IMR-90 (cell line): ENCODE results near the gene SUGT1. TPM values are rescaled to one million over a fixed set of nuclear protein-coding genes. Genes with fewer than 3 reads are reported as not detected.

Source experiments
- ATAC-seq: fragments of 200-7000 bp; cut with Tn5 transposase; 2 replicates; pipeline ENCODE4 v1.9.1; 2020; ENCODE audit warnings: low read depth, mild to moderate bottlenecking, moderate library complexity
- BruUV-seq: library from RNA; stranded (reverse); fragments of 400-500 nt; replicated peaks from 2 replicates; lab custom pipeline; 2021; lab: Mats Ljungman, UMichigan
- CTCF ChIA-PET: fragments of 300-600 bp; formaldehyde crosslinking; extraction: SDS; loops from one replicate; lab custom pipeline; 2021; ENCODE audit warnings: antibody characterized with exemption; lab: Yijun Ruan, JAX
- POLR2A ChIA-PET: fragments of 300-600 bp; sonication (Branson Sonifier 250); formaldehyde crosslinking; loops from one replicate; lab custom pipeline; 2022; ENCODE audit warnings: antibody characterized with exemption; ENCODE audit not compliant: unreplicated experiment; lab: Charles Lee
- DNase-seq: peaks from one replicate; pipeline ENCODE4 v3.0.0; 2013
- H2AFZ ChIP-seq: replicated peaks from 2 replicates; pipeline ENCODE3; 2013; ENCODE audit warnings: low read length, mild to moderate bottlenecking; ENCODE audit not compliant: poor library complexity
- H2AK5ac ChIP-seq: 2 replicates; pipeline ENCODE4 v1.6.1; 2013; ENCODE audit warnings: low read depth, low read length, inconsistent platforms
- H2AK9ac ChIP-seq: replicated peaks from 2 replicates; pipeline ENCODE3; 2013; ENCODE audit warnings: mild to moderate bottlenecking, low read depth, low read length, moderate library complexity; ENCODE audit not compliant: poor library complexity
- H2BK120ac ChIP-seq: 2 replicates; pipeline ENCODE4 v1.6.1; 2013; ENCODE audit warnings: low read depth, low read length, inconsistent platforms
- H2BK15ac ChIP-seq: 3 replicates; pipeline ENCODE4 v1.6.1; 2013; ENCODE audit warnings: low read depth, low read length, inconsistent platforms
- H2BK20ac ChIP-seq: 2 replicates; pipeline ENCODE4 v1.6.1; 2013; ENCODE audit warnings: low read depth, mild to moderate bottlenecking, inconsistent platforms, low read length, moderate library complexity
- H2BK5ac ChIP-seq: 2 replicates; pipeline ENCODE4 v1.6.1; 2013; ENCODE audit warnings: mild to moderate bottlenecking, low read depth, low read length, inconsistent platforms; ENCODE audit not compliant: poor library complexity, severe bottlenecking
- H3K14ac ChIP-seq: replicated peaks from 2 replicates; pipeline ENCODE4 v1.6.1; 2013; ENCODE audit warnings: low read depth, low read length, inconsistent platforms
- H3K18ac ChIP-seq: 2 replicates; pipeline ENCODE4 v1.6.1; 2013; ENCODE audit warnings: low read depth, low read length, control low read depth
- H3K23ac ChIP-seq: 2 replicates; pipeline ENCODE4 v1.6.1; 2013; ENCODE audit warnings: low read depth, low read length, inconsistent platforms
- H3K27ac ChIP-seq: 2 replicates; pipeline ENCODE4 v1.5.1; 2013; ENCODE audit warnings: mild to moderate bottlenecking, control low read depth, low read length; ENCODE audit not compliant: insufficient read depth
- H3K27me3 ChIP-seq: 2 replicates; pipeline ENCODE4 v1.6.1; 2013; ENCODE audit warnings: low read length; ENCODE audit not compliant: control insufficient read depth, insufficient read depth
- H3K36me3 ChIP-seq: 2 replicates; pipeline ENCODE4 v1.6.1; 2013; ENCODE audit warnings: low read length, mixed read lengths; ENCODE audit not compliant: control insufficient read depth, insufficient read depth
- H3K4ac ChIP-seq: 2 replicates; pipeline ENCODE4 v1.6.1; 2013; ENCODE audit warnings: low read depth, low read length, inconsistent platforms
- H3K4me1 ChIP-seq: 2 replicates; pipeline ENCODE4 v1.6.1; 2013; ENCODE audit warnings: low read length, mixed read lengths; ENCODE audit not compliant: control insufficient read depth, insufficient read depth
- H3K4me2 ChIP-seq: 2 replicates; pipeline ENCODE4 v1.6.1; 2013; ENCODE audit warnings: low read depth, mild to moderate bottlenecking, control low read depth, low read length, moderate library complexity
- H3K4me3 ChIP-seq: 2 replicates; pipeline ENCODE4 v1.5.1; 2013; ENCODE audit warnings: low read depth, mild to moderate bottlenecking, control low read depth, low read length, moderate library complexity; ENCODE audit not compliant: insufficient read depth
- H3K56ac ChIP-seq: 2 replicates; pipeline ENCODE4 v1.6.1; 2013; ENCODE audit warnings: low read length, inconsistent platforms; ENCODE audit not compliant: insufficient read depth; ENCODE audit errors: extremely low read depth
- H3K79me1 ChIP-seq, 2 experiments: 2 replicates each; pipeline ENCODE4 v1.6.1; 2013; ENCODE audit warnings: low read length in 2 of 2, inconsistent platforms in 1 of 2, low read depth in 1 of 2
- H3K9ac ChIP-seq: 2 replicates; pipeline ENCODE4 v1.6.1; 2013; ENCODE audit warnings: low read depth, low read length, control low read depth
- H3K9me1 ChIP-seq: 2 replicates; pipeline ENCODE4 v1.6.1; 2013; ENCODE audit warnings: low read length, inconsistent platforms; ENCODE audit not compliant: insufficient read depth
- H3K9me3 ChIP-seq: 2 replicates; pipeline ENCODE4 v1.6.1; 2013; ENCODE audit warnings: low read length; ENCODE audit not compliant: control insufficient read depth, insufficient read depth
- H4K20me1 ChIP-seq: 2 replicates; pipeline ENCODE4 v1.6.1; 2013; ENCODE audit warnings: low read length, inconsistent platforms; ENCODE audit not compliant: insufficient read depth
- H4K5ac ChIP-seq: 2 replicates; pipeline ENCODE4 v1.6.1; 2013; ENCODE audit warnings: mild to moderate bottlenecking, low read depth, low read length, control low read depth
- H4K8ac ChIP-seq, 2 experiments: 2 replicates each; pipeline ENCODE4 v1.6.1; 2013; ENCODE audit warnings: low read depth in 2 of 2, low read length in 2 of 2, control low read depth in 1 of 2, inconsistent platforms in 1 of 2
- H4K91ac ChIP-seq: 2 replicates; pipeline ENCODE4 v1.6.1; 2013; ENCODE audit warnings: low read depth, low read length, inconsistent platforms; ENCODE audit not compliant: insufficient read depth
- CHD1 ChIP-seq: IDR thresholded peaks from 2 replicates; pipeline ENCODE4 v1.6.1; 2012; ENCODE audit warnings: low read depth, low read length, improper control_type of control experiment
- NFE2L2 ChIP-seq: fragments of 150-350 bp; IDR thresholded peaks from 2 replicates; pipeline ENCODE4 v1.6.1; 2016; ENCODE audit warnings: low read depth, mild to moderate bottlenecking, low read length
- WGBS, 2 experiments: methylation state at CpG; one replicate each; pipeline versions ENCODE4 v1.1.5 to v1.1.7; 2013; ENCODE audit warnings: missing lambda C conversion rate in 2 of 2; ENCODE audit not compliant: insufficient read length in 1 of 2; ENCODE audit errors: extremely low coverage in 2 of 2; 5-methylcytosine and 5-hydroxymethylcytosine counted together
- dilution Hi-C: fragments of 300-500 bp; cut with HindIII; formaldehyde crosslinking; loops from one replicate; pipeline ENCODE4 v1.14.3; 2018; ENCODE audit warnings: low sequenced_read_pairs; ENCODE audit not compliant: unreplicated experiment
- in situ Hi-C: fragments of 300-500 bp; cut with MboI; formaldehyde crosslinking; loops from 3 replicates; pipeline ENCODE4 v1.14.3; 2019; ENCODE audit warnings: low sequenced_read_pairs, inconsistent platforms, mixed read lengths
- intact Hi-C: fragments of 100-400 bp; cut with micrococcal nuclease; formaldehyde crosslinking; loops from 2 replicates; pipeline ENCODE4 v1.10.0; 2022
- polyA plus RNA-seq, 3 experiments: library from polyadenylated mRNA; depleted of rRNA; stranded (reverse); fragments of >200 nt; gene quantifications; 2 replicates each; pipeline ENCODE4 v1.2.3, GENCODE V29; 2012; ENCODE audit warnings: low replicate concordance in 1 of 3
- total RNA-seq: library from RNA; depleted of rRNA; stranded (reverse); fragments of >200 nt; gene quantifications from 2 replicates; pipeline ENCODE4 v1.2.3, GENCODE V29; 2012
- TF ChIP-seq, protein P1 (sequence below): fragments of 150-350 bp; IDR thresholded peaks from 2 replicates; pipeline ENCODE4 v1.6.1; 2017; ENCODE audit warnings: mild to moderate bottlenecking, antibody characterized with exemption, low read length, low read depth

SUGT1 gene
- total and polyA plus RNA-seq, 2 of the 4 experiments (the other 2 are of a cell fraction), result 21.5 to 24.6 TPM

GRCh38 chr13:52701728-52702465 is 49.3 kb downstream of the SUGT1 start:
- Histone ChIP-seq H4K91ac (no peak overlapping the region), H3K9me3 (no peaks in the 10 kb centered on the region), H4K8ac (no peak overlapping the region), H2AK9ac (no peak overlapping the region), H4K20me1 (no peaks in the 10 kb centered on the region), H2AFZ (no peak overlapping the region), H3K79me1 (no peaks in the 10 kb centered on the region), H2AK5ac (no peak overlapping the region), H3K18ac (no peak overlapping the region), H2BK120ac (no peak overlapping the region), H3K4me2 (no peak overlapping the region), H3K9me1 (no peaks in the 10 kb centered on the region), H4K5ac (no peak overlapping the region), H3K4me1 (no peaks in the 10 kb centered on the region), H3K4me3 (no peak overlapping the region), H3K36me3 (peaks cover 3% of the 10 kb centered on the region; the same call in 1 of the 2 replicates), H2BK15ac (no peak overlapping the region), H3K27me3 (no peaks in the 10 kb centered on the region), H2BK5ac (no peak overlapping the region), H3K4ac (no peak overlapping the region), H3K14ac (no peak overlapping the region), H3K56ac (no peak overlapping the region), H3K23ac (no peak overlapping the region), H3K9ac (no peak overlapping the region), H3K27ac (no peak overlapping the region), H2BK20ac (no peak overlapping the region)
- TF ChIP-seq, protein P1, sequence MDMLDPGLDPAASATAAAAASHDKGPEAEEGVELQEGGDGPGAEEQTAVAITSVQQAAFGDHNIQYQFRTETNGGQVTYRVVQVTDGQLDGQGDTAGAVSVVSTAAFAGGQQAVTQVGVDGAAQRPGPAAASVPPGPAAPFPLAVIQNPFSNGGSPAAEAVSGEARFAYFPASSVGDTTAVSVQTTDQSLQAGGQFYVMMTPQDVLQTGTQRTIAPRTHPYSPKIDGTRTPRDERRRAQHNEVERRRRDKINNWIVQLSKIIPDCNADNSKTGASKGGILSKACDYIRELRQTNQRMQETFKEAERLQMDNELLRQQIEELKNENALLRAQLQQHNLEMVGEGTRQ, result no peak
- TF ChIP-seq NFE2L2, result no peak
- TF ChIP-seq CHD1, result no peak
- DNase-seq (no peak), ATAC-seq (no peak)
- intact Hi-C loops (no loop called here), dilution Hi-C loops (no loop called here), in situ Hi-C loops (no loop called here)
- ChIA-PET POLR2A (no interaction called here), CTCF (interaction anchor here (0.5 kb wide), 1 partner anchor 20 kb away, joined by 4 read pairs; no protein-coding TSS in a partner anchor)
- WGBS, 2 experiments, result no CpG with 5 or more reads among the region's 6 CpGs
- BruUV-seq, result no TSS peak
